Measurements from ENCODE around the gene INPPL1. TPM values are rescaled to one million over a fixed set of nuclear protein-coding genes. Genes with fewer than 3 reads are reported as not detected.

The INPPL1 gene
- total and polyA plus RNA-seq, 2 of the 13 experiments (the other 11 are each of a cell fraction or from before 2014, with no cell fraction given) = 29.1 to 66.9 TPM

GRCh38 chr11:72222907-72223614 is 1.5 kb upstream of the INPPL1 start (continued):
- TF ChIP-seq ZNF598 (CRISPR knock-in tag; IDR thresholded peaks at IDR 0.05; ENCODE audit: borderline replicate concordance) = no peak
- no peak for TF ChIP-seq ATRX (CRISPR knock-in tag; IDR thresholded peaks at IDR 0.05; ENCODE audit: borderline replicate concordance)
- TF ChIP-seq JUNB (CRISPR knock-in tag; IDR thresholded peaks at IDR 0.05; ENCODE audit: borderline replicate concordance) = no peak
- no peak for TF ChIP-seq GABPA (IDR thresholded peaks at IDR 0.05; ENCODE audit: low read depth, low read length)
- peak; percentile 71 for TF ChIP-seq GABPA (CRISPR knock-in tag; IDR thresholded peaks at IDR 0.05; ENCODE audit: low read depth)
- no peak for TF ChIP-seq TCF12 (IDR thresholded peaks at IDR 0.05)
- TF ChIP-seq TCF12 (CRISPR knock-in tag; IDR thresholded peaks at IDR 0.05) = 0 out of 2 replicates have a peak, but pooled peaks have one; percentile 14
- no peak for TF ChIP-seq TRIM24 (CRISPR knock-in tag; IDR thresholded peaks at IDR 0.05)
- TF ChIP-seq ZSCAN12 (CRISPR knock-in tag; IDR thresholded peaks at IDR 0.05) = no peak
- TF ChIP-seq, protein P1, sequence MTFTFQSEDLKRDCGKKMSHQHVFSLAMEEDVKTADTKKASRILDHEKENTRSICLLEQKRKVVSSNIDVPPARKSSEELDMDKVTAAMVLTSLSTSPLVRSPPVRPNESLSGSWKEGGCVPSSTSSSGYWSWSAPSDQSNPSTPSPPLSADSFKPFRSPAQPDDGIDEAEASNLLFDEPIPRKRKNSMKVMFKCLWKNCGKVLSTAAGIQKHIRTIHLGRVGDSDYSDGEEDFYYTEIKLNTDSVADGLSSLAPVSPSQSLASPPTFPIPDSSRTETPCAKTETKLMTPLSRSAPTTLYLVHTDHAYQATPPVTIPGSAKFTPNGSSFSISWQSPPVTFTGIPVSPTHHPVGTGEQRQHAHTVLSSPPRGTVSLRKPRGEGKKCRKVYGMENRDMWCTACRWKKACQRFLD (CRISPR knock-in tag; IDR thresholded peaks at IDR 0.05; ENCODE audit: borderline replicate concordance) = no peak
- 0 out of 2 replicates have a peak, but pooled peaks have one; percentile 6 for TF ChIP-seq MAFF (IDR thresholded peaks at IDR 0.05; ENCODE audit: low read depth, low read length)
- no peak for TF ChIP-seq ZNF775 (CRISPR knock-in tag; IDR thresholded peaks at IDR 0.05; ENCODE audit: borderline replicate concordance)
- TF ChIP-seq ZNF552 (CRISPR knock-in tag; IDR thresholded peaks at IDR 0.05; ENCODE audit: borderline replicate concordance) = no peak
- no peak for TF ChIP-seq ETS1 (CRISPR knock-in tag; IDR thresholded peaks at IDR 0.05)
- TF ChIP-seq KDM5B (CRISPR knock-in tag; IDR thresholded peaks at IDR 0.05; ENCODE audit: borderline replicate concordance) = no peak; the same call in 1 of the 2 replicates
- peak; percentile 79 for TF ChIP-seq DRAP1 (CRISPR knock-in tag; IDR thresholded peaks at IDR 0.05)
- no peak for TF ChIP-seq REL (CRISPR knock-in tag; conservative IDR thresholded peaks at IDR 0.05)
- TF ChIP-seq, protein P2, sequence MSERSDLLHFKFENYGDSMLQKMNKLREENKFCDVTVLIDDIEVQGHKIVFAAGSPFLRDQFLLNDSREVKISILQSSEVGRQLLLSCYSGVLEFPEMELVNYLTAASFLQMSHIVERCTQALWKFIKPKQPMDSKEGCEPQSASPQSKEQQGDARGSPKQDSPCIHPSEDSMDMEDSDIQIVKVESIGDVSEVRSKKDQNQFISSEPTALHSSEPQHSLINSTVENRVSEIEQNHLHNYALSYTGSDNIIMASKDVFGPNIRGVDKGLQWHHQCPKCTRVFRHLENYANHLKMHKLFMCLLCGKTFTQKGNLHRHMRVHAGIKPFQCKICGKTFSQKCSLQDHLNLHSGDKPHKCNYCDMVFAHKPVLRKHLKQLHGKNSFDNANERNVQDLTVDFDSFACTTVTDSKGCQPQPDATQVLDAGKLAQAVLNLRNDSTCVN (CRISPR knock-in tag; IDR thresholded peaks at IDR 0.05; ENCODE audit: borderline replicate concordance) = no peak
- no peak for TF ChIP-seq ZFP1 (CRISPR knock-in tag; IDR thresholded peaks at IDR 0.05)
- TF ChIP-seq HOXA3 (CRISPR knock-in tag; IDR thresholded peaks at IDR 0.05) = no peak
- no peak for TF ChIP-seq TBX2 (CRISPR knock-in tag; IDR thresholded peaks at IDR 0.05; ENCODE audit: borderline replicate concordance)
- TF ChIP-seq ZSCAN31 (CRISPR knock-in tag; IDR thresholded peaks at IDR 0.05; ENCODE audit: low read depth) = no peak
- no peak for TF ChIP-seq ZSCAN22 (CRISPR knock-in tag; IDR thresholded peaks at IDR 0.05)
- no peak for TF ChIP-seq ZBTB21 (CRISPR knock-in tag; IDR thresholded peaks at IDR 0.05)
- TF ChIP-seq MEIS1 (CRISPR knock-in tag; IDR thresholded peaks at IDR 0.05; ENCODE audit: borderline replicate concordance) = no peak
- peak; percentile 12 for TF ChIP-seq TEAD3 (CRISPR knock-in tag; optimal IDR thresholded peaks at IDR 0.05; ENCODE audit: borderline replicate concordance)
- no peak for TF ChIP-seq NR2F1 (CRISPR knock-in tag; IDR thresholded peaks at IDR 0.05)
- no peak for TF ChIP-seq ZFP36L1 (CRISPR knock-in tag; IDR thresholded peaks at IDR 0.05)
- TF ChIP-seq ZFP36L2 (CRISPR knock-in tag; IDR thresholded peaks at IDR 0.05) = no peak
